ENCODE measurements around the gene TMSB4X. TPM values are rescaled to one million over a fixed set of nuclear protein-coding genes. Genes with fewer than 3 reads are reported as not detected.
"Not testable (repeated sequence)": the region's sequence is repeated elsewhere in the genome, so short reads cannot be mapped to it uniquely, and the experiment has no call there.

The TMSB4X gene
- total RNA-seq, 4 donors from 2014 or later = 3,029 to 4,490 (median 3,421) TPM

DNA sequence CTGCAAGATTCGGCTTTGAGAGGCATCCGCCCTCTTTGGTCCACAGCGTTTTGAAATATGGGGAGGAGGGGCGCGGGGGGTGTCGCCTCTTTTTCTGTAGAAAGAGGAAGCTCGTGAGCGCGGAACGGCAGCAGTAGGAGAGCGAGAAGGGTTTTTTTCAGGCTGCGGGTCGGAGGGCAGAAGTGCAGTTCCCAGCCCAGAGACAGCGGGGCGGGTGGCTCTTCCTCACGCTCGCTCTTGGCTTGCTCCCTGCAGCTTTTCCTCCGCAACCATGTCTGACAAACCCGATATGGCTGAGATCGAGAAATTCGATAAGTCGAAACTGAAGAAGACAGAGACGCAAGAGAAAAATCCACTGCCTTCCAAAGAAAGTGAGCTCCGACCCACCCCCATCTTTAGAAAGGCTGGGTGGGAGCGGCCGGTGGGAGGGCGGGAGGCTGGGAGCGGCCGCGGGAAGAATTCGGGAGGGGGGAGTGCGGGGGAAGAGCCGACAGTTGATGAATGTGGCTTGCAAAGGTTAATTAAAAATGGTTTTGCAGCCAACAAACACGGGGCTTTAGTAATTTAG lies 1.2 kb downstream of the TMSB4X start:
- Histone ChIP-seq H3K27me3 (peaks cover 0 to 24% of the 10 kb centered on the region in 2 donors), H3K9me3 (no peaks in the 10 kb centered on the region), H3K4me3 (peak overlapping the region; percentile 66 to 77 (median 74)), H3K4me1 (peaks cover 0 to 16% (median 9%) of the 10 kb centered on the region in 4 donors), H3K36me3 (no peaks in the 10 kb centered on the region), H3K27ac (peak overlapping the region; percentile 93 to 97 (median 94))
- DNase-seq (ENCODE audit: low spot score in 2 of 2) = peak in 1 of 2 donors; percentile 22
- 0 to 23% methylated on average over 31 to 34 of the region's 34 CpGs for WGBS, 2 donors
- TF ChIP-seq POLR2A (IDR thresholded peaks at IDR 0.05) (peak in 1 of 2 donors; percentile 13), EP300 (IDR thresholded peaks at IDR 0.05) (peak in 1 of 2 donors; percentile 4)
- TF ChIP-seq, protein P1, sequence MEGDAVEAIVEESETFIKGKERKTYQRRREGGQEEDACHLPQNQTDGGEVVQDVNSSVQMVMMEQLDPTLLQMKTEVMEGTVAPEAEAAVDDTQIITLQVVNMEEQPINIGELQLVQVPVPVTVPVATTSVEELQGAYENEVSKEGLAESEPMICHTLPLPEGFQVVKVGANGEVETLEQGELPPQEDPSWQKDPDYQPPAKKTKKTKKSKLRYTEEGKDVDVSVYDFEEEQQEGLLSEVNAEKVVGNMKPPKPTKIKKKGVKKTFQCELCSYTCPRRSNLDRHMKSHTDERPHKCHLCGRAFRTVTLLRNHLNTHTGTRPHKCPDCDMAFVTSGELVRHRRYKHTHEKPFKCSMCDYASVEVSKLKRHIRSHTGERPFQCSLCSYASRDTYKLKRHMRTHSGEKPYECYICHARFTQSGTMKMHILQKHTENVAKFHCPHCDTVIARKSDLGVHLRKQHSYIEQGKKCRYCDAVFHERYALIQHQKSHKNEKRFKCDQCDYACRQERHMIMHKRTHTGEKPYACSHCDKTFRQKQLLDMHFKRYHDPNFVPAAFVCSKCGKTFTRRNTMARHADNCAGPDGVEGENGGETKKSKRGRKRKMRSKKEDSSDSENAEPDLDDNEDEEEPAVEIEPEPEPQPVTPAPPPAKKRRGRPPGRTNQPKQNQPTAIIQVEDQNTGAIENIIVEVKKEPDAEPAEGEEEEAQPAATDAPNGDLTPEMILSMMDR (IDR thresholded peaks at IDR 0.05) = no peak

DNA sequence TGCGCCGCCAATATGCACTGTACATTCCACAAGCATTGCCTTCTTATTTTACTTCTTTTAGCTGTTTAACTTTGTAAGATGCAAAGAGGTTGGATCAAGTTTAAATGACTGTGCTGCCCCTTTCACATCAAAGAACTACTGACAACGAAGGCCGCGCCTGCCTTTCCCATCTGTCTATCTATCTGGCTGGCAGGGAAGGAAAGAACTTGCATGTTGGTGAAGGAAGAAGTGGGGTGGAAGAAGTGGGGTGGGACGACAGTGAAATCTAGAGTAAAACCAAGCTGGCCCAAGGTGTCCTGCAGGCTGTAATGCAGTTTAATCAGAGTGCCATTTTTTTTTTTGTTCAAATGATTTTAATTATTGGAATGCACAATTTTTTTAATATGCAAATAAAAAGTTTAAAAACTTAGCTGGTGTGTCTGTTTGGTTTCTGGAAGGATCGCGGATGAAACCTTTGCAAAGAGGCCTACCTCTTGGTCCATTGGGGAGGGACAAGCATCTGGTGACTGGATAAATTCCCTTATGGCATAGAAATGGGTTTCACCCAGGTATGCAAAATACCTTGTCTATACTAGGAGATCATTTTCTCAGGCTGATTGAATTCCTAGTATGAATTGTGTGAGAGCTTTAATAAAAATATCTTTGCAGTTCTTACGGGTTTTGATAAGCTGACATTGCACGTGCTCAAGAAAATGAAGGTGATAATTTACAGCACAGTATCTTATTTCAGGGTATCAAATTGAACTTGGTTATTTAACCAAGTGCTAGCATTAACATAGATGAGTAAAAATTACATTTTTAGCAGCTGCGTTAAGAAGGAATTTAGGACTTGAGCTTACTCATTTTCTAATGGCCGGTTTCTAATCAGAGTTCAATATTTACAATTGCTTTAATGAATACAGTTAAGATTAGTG lies 2.2 kb downstream of the TMSB4X start:
- not testable (repeated sequence) for H3K36me3 ChIP-seq; H3K9me3 ChIP-seq; H3K4me1 ChIP-seq; DNase-seq (ENCODE audit: low spot score in 2 of 2)
- peaks cover 0 to 24% of the 10 kb centered on the region in 2 donors for H3K27me3 ChIP-seq
- WGBS, 2 donors = 4 to 35% methylated on average over 12 of the region's 12 CpGs
- H3K27ac ChIP-seq = peak overlapping the region in 3 of 4 donors; percentile 93 to 97 (median 94)
- peak overlapping the region; percentile 66 to 77 (median 74) for H3K4me3 ChIP-seq

DNA sequence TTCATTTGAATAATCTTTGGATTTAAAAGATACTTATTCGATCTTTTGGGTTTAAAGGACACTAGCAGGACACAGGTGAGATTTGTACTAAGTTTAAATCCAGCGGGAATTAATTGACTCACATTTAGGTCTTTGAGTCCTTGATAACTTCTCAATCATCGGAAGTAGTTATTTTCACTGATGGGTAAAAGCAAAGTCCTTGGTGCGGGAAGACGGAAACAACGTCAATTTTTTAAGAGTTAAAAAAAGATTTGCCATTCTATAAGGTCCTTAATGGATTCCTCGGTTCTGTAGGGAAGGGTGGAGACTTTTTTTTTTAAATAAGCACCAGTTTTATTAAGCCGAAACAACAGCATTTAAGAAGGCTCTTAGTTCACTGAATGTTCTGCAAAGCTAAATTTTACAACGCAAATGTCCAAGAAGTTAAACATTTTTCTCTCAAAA lies 2.9 kb downstream of the TMSB4X start:
- 7 to 43% methylated on average over 9 of the region's 9 CpGs for WGBS, 2 donors
- Histone ChIP-seq H3K27ac (peak overlapping the region in 3 of 4 donors; percentile 93 to 97 (median 94)), H3K4me3 (peak overlapping the region; percentile 66 to 77 (median 74)), H3K4me1 (peaks cover 0 to 7% (median 4%) of the 10 kb centered on the region in 4 donors), H3K36me3 (no peaks in the 10 kb centered on the region), H3K27me3 (peaks cover 0 to 24% of the 10 kb centered on the region in 2 donors), H3K9me3 (no peaks in the 10 kb centered on the region)
- TF ChIP-seq POLR2A (IDR thresholded peaks at IDR 0.05) (no peak), EP300 (IDR thresholded peaks at IDR 0.05) (no peak)
- TF ChIP-seq, protein P1 (IDR thresholded peaks at IDR 0.05) = no peak
- no peak for DNase-seq (ENCODE audit: low spot score in 2 of 2)

DNA sequence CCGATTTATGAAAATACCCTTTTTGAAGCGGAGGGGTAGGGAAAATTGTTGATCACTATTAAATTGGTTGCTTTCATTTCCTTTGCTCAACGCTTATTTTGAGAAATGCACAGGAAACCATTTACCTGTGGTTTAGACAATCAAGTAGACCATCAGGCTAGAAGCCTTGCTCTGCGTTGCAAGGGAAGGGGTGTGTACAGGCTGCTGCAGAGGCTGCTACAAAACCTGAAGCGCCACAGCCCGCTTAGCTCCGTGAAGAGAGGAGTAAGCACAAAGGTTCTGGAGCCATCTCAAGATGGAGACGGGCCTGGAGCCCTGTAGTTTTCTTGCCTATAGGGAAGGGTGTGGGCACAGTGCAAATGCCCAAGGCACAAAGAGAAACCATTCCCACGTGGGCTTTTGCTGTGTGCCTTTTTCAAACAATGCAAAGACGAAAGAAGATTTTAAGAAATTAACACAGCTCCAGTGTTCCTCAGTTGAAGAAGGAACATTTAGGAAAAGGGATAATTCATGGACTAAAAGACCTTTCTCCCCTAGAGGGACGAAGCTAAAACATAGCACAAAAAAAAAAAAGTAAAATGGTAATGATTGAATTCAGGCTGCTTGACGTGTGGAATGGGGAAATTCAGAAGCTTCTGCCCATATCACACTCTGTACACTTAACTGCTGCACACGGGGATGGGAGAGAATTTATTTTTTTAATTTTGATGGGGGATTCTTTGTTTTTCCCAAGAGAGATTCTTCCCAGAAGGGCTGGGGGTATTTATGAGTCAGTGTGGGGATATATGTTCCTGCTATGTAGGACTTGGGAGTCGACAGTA lies 3.5 kb downstream of the TMSB4X start:
- TF ChIP-seq, protein P1 (IDR thresholded peaks at IDR 0.05) = no peak
- peak in 1 of 2 donors; percentile 55 for TF ChIP-seq EP300 (IDR thresholded peaks at IDR 0.05)
- H3K36me3 ChIP-seq = no peaks in the 10 kb centered on the region

DNA sequence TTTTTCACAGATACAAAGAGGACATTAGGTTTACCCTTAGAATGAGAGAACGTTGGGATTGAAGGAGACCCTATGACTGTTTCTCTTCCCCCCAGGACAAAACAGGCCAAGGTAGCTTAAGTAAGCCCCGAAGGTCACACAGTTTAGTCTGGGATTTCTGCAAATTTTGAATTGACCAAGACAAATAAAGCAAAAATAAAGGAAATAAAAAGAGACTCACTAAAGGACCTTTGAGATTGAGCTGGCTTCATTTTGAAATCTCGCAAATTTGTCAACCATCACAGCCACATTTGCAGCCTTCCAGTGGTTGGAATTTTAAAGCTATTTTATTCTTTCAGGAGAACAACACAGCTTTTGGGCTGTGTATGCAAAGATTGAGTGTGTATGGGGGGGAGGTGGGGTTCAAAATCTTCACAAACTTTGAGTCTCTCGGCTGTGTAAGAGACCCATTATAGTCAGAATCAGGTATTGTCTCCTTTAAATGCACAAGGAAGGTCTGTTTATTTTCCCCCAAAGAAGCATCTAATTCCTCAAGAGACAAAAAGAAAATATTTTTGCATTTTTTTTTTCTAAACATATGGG lies 4.2 kb downstream of the TMSB4X start:
- H3K4me3 ChIP-seq = peak overlapping the region in 2 of 4 donors; percentile 66 to 76

More for the DNA sequence above, 3.5 kb downstream of the TMSB4X start:
- Histone ChIP-seq H3K27me3 (peaks cover 0 to 24% of the 10 kb centered on the region in 2 donors), H3K27ac (peak overlapping the region; percentile 5 to 97 (median 94)), H3K4me3 (peak overlapping the region in 3 of 4 donors; percentile 66 to 77 (median 76)), H3K4me1 (peaks cover 0 to 7% (median 4%) of the 10 kb centered on the region in 4 donors), H3K9me3 (no peaks in the 10 kb centered on the region)
- peak in 1 of 2 donors; percentile 24 for DNase-seq (ENCODE audit: low spot score in 2 of 2)
- 4 to 23% methylated on average over 13 to 14 of the region's 14 CpGs for WGBS, 2 donors

More for the DNA sequence above, 4.2 kb downstream of the TMSB4X start:
- H3K4me1 ChIP-seq = peaks cover 0 to 7% (median 4%) of the 10 kb centered on the region in 4 donors
- H3K9me3 ChIP-seq = no peaks in the 10 kb centered on the region
- H3K27ac ChIP-seq = peak overlapping the region; percentile 5 to 97 (median 94)
- no peak for DNase-seq (ENCODE audit: low spot score in 2 of 2)
- no peaks in the 10 kb centered on the region for H3K36me3 ChIP-seq
- WGBS, 2 donors = 20 to 38% methylated on average over 4 of the region's 4 CpGs
- TF ChIP-seq, protein P1 (IDR thresholded peaks at IDR 0.05) = no peak
- TF ChIP-seq POLR2A (IDR thresholded peaks at IDR 0.05) = no peak
- no peak for TF ChIP-seq EP300 (IDR thresholded peaks at IDR 0.05)
- H3K27me3 ChIP-seq = peaks cover 0 to 23% of the 10 kb centered on the region in 2 donors

Measured in tibial nerve (tissue), 4 donors.